DOHH2 (cell line): ENCODE data around the gene U2AF2.

Experiments
- CTCF ChIP-seq: fragments of 200-600 bp; sonication (generic); IDR thresholded peaks from one replicate; pipeline ENCODE4 v1.5.1; 2014; ENCODE audit warnings: antibody characterized with exemption, mild to moderate bottlenecking, low read depth, low read length; ENCODE audit not compliant: poor library complexity, severe bottlenecking
- EZH2phosphoT487 ChIP-seq: fragments of 200-600 bp; sonication (generic); IDR thresholded peaks from 2 replicates; pipeline ENCODE4 v1.6.1; 2017; ENCODE audit warnings: borderline replicate concordance, mild to moderate bottlenecking, antibody characterized with exemption, low read length, moderate library complexity, mixed read lengths

GRCh38 chr19:55635856-55636440 lies 18.9 kb upstream of the U2AF2 start:
- TF ChIP-seq CTCF (no peak), EZH2phosphoT487 (no peak)
